BJ (cell line): ENCODE measurements around the gene RBP2. TPM values are rescaled to one million over a fixed set of nuclear protein-coding genes. Genes with fewer than 3 reads are reported as not detected.

Experiments used
- CTCF ChIA-PET: fragments of 350-600 bp; formaldehyde crosslinking; extraction: SDS; loops from one replicate; lab custom pipeline; 2021; ENCODE audit warnings: antibody characterized with exemption, inconsistent platforms; lab: Yijun Ruan, JAX
- POLR2A ChIA-PET: fragments of 300-600 bp; sonication (Branson Sonifier 250); formaldehyde crosslinking; extraction: SDS; loops from one replicate; lab custom pipeline; 2021; ENCODE audit warnings: antibody characterized with exemption; lab: Charles Lee
- DNase-seq: peaks from one replicate; pipeline ENCODE4 v3.0.0-alpha.2; 2011; ENCODE audit warnings: low read depth
- H3K27me3 ChIP-seq: 2 replicates; pipeline ENCODE4 v1.6.0; 2011; ENCODE audit warnings: low read length; ENCODE audit not compliant: control insufficient read depth, insufficient read depth
- H3K36me3 ChIP-seq: 2 replicates; pipeline ENCODE4 v1.5.1; 2011; ENCODE audit warnings: low read length; ENCODE audit not compliant: control insufficient read depth, insufficient read depth
- H3K4me3 ChIP-seq: 2 replicates; pipeline ENCODE4 v1.5.1; 2011; ENCODE audit warnings: low read depth, mild to moderate bottlenecking, control low read depth, low read length
- CTCF ChIP-seq: IDR thresholded peaks from 2 replicates; pipeline ENCODE4 v1.5.1; 2011; ENCODE audit warnings: low read depth, mild to moderate bottlenecking, control low read depth, inconsistent platforms, low read length, moderate library complexity; ENCODE audit not compliant: insufficient read depth
- polyA plus RNA-seq: library from polyadenylated mRNA; depleted of rRNA; stranded (reverse); fragments of >200 nt; gene quantifications from 2 replicates; pipeline ENCODE4 v1.2.3, GENCODE V29; 2011

RBP2 gene
- polyA plus RNA-seq, 1 experiment: not detected

- Histone ChIP-seq H3K36me3 (no peaks in the 10 kb centered on the region), H3K4me3 (no peak overlapping the region), H3K27me3 (no peaks in the 10 kb centered on the region)
- ChIA-PET POLR2A (no interaction called here), CTCF (no interaction called here)
- DNase-seq: no peak
- TF ChIP-seq CTCF: no peak
These were observed 6.1 kb downstream of the RBP2 start for GRCh38 chr3:139470199-139470598.

- POLR2A ChIA-PET: no interaction called here
- Histone ChIP-seq H3K27me3 (no peaks in the 10 kb centered on the region), H3K4me3 (no peak overlapping the region), H3K36me3 (no peaks in the 10 kb centered on the region)
- CTCF ChIA-PET: no interaction called here
- no peak for DNase-seq
- TF ChIP-seq CTCF: no peak
These were observed 7.9 kb downstream of the RBP2 start for GRCh38 chr3:139468399-139468798.

- TF ChIP-seq CTCF: no peak
- no peak overlapping the region for H3K4me3 ChIP-seq
- H3K36me3 ChIP-seq: no peaks in the 10 kb centered on the region
- no peaks in the 10 kb centered on the region for H3K27me3 ChIP-seq
- no peak for DNase-seq
- POLR2A ChIA-PET: no interaction called here
- CTCF ChIA-PET: no interaction called here
These were observed 10.0 kb downstream of the RBP2 start for GRCh38 chr3:139466360-139466759.

GRCh38 chr3:139465636-139466035 lies 10.7 kb downstream of the RBP2 start:
- H3K27me3 ChIP-seq: no peaks in the 10 kb centered on the region
- DNase-seq: no peak
- ChIA-PET POLR2A (no interaction called here), CTCF (interaction anchor here (1.3 kb wide), 1 partner anchor 9 kb away, joined by 4 read pairs; no protein-coding TSS in a partner anchor)
- no peaks in the 10 kb centered on the region for H3K36me3 ChIP-seq
- no peak overlapping the region for H3K4me3 ChIP-seq
- no peak for TF ChIP-seq CTCF

GRCh38 chr3:139463466-139463865 lies 12.8 kb downstream of the RBP2 start:
- TF ChIP-seq CTCF: no peak
- DNase-seq: no peak
- Histone ChIP-seq H3K27me3 (no peaks in the 10 kb centered on the region), H3K36me3 (no peaks in the 10 kb centered on the region), H3K4me3 (no peak overlapping the region)
- CTCF ChIA-PET: no interaction called here
- POLR2A ChIA-PET: no interaction called here
